GM18502 (cell line): ENCODE data around the gene ARHGAP22.

ENCODE experiments used
- ATAC-seq: cut with Tn5 transposase; IDR thresholded peaks from one replicate; pipeline ENCODE4 v1.9.1; 2021; ENCODE audit warnings: mild to moderate bottlenecking; ENCODE audit not compliant: unreplicated experiment, poor library complexity

The ARHGAP22 gene

DNA sequence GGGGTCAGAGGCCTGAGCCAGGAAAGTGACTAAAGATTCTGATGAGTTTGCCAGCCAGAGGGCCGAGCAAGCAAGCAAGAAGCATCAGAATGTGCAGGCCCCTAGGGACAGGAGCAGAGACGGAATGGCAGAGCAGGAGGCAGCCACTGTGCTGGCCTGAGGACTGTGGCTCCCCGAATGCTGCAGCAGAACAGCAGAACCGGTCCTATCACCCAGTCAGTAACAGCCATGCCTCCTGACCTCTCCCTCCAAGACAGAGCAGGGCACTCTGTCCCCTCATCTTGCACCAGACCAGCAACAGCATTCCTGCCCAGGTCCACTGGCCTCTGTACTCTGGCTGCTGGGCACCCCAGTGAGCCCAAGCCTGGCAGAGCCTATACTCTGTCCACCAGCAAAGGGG lies 85.9 kb downstream of the ARHGAP22 start:
- no peak for ATAC-seq

DNA sequence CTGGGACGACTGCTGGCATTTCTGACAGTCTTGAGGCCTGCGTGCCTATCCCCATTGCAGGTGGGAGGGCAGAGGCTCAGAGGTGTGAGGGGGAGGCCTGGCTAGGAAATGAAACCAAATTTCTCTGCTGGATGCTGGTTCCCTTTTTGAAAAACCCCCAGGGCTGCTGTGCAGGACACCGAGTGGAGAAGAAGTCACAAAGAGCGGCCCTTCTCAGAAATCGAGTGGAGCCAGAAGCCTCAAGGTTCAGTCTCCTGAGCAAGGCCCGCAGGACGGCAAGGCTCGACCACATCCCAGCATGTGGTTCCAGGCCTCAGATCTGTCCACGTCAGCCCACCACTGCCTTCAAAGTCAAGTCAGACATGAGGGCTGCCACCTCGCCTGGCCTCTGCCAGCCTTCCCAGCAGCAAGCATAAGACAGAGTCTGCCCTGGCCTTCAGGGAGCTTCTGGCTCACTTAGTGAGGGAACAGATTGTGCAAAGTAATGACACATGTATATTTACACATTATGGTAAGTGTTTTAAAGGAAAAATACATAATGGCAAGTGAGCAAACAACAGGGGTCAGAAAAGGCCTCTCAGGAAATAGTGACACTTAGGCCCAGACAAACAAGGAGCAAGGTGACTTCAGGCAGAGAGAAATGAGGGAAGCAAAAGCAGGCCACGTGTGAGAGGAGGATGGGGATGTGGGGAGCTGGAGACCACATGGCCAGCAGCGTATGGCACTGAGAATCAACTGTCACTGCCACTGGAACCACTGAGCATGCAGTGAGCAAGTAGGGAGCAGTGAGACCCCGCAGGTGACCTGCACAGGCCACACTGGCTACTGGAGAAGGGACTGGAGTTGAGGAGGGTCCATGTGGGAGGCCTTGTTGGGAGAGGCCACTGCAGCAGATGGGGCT lies 86.7 kb downstream of the ARHGAP22 start:
- no peak for ATAC-seq

DNA sequence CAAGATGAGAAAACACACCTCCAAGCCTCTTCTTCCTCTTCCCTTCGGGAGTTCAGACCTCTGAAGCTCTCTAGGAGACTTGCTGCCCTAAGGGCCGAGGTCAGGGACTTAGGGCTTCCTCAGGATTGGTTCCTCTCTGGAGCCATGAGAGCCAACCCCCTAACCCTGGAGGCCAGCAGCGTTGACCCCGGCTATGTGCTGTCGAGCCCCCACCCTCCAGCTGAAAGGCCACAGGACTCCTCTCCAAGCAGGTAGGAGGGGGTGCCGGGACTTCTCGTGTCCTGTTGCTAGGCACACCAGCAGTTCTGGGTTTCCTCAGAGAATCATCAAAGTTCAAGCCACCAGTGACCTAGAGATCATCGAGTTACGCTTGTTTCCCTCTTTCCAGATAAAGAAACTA lies 87.4 kb downstream of the ARHGAP22 start:
- ATAC-seq, result no peak

DNA sequence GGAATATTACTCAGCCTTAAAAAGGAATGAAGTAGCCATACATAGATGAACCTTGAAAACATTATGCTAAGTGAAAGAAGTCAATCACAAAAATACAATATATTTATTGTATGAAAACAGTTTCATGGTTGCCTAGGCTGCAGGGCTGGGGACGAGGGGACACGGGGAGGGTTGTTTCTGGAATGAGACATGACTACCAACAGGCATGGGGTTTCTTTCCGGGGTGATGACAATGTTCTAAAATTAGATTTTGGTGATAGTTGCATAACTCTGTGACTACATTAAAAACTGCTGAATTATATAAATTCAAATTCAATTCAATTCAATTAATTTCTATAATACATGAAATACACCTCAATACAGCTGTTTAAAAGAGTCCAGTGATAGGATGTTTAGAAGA lies 88.0 kb downstream of the ARHGAP22 start:
- ATAC-seq, result no peak

DNA sequence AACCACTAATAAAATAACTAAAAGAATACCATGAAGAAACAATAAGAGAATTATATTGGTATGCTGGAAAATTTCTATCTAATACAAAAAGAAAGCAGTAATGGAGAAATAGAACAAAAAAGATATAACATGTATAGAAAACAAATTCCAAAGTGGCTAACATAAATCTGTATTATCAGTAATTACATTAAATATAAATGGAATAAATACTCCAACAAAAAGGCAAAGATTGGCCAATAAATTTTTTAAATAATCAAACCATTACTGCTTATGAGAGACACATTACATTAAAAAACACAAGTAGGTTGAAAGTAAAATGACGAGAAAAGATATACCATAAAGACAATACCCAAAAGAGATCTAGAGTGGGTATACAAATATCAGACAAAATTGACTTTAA lies 90.0 kb downstream of the ARHGAP22 start:
- ATAC-seq, result no peak

DNA sequence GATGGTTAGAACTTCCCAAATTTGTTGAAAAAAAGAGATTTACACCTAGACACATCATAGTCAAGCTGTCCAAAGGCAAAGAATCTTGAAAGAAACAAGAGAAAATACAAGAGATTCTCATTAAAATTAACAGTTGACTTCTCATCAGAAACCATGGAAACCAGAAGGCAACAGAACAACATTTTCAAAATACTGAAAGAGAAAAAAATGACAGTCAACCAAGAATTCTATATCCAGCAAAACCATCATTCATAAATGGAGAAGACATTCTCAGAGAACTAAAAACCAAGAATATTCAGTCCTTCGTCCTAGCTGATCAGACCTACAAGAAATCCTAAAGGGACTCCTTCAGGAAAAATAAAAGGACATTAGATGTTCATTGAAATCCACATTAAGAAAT lies 90.6 kb downstream of the ARHGAP22 start:
- ATAC-seq, result no peak

DNA sequence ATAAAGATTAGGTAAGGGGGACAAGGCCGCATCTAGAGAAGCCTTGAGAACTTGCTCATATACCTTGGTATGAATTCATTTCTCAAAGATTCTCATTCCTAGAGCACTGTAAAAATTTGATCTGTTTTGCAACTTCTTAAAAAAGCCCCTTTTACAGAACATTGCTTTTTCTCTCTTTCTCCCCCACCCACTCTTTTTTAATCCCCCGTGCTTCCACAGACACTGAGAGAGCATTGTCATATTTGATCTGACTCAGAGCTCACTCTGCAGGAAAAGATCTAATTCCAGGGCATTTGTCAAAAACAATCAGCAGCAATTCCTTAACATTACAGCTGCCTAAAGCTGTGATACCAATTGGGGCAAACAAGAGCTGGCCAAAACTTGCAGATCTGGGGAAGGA lies 92.0 kb downstream of the ARHGAP22 start:
- ATAC-seq, result no peak

DNA sequence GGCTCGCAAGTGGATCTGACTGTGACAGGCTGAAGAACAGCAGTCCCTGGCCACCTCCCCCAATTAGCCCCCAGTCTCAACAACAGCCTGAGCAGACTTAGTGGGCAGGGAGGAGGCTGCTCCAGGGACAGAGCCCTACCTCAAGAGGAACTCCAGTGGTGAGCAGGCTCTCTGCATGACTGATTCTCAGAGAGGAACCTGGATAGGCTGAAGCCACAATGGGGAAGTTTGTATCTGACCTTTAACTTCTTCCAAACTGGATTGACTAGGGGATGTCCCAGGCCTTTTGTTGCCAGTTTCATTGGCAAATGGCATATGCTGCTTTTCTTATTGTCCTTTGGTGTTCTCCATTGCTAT lies 93.0 kb downstream of the ARHGAP22 start:
- no peak for ATAC-seq

DNA sequence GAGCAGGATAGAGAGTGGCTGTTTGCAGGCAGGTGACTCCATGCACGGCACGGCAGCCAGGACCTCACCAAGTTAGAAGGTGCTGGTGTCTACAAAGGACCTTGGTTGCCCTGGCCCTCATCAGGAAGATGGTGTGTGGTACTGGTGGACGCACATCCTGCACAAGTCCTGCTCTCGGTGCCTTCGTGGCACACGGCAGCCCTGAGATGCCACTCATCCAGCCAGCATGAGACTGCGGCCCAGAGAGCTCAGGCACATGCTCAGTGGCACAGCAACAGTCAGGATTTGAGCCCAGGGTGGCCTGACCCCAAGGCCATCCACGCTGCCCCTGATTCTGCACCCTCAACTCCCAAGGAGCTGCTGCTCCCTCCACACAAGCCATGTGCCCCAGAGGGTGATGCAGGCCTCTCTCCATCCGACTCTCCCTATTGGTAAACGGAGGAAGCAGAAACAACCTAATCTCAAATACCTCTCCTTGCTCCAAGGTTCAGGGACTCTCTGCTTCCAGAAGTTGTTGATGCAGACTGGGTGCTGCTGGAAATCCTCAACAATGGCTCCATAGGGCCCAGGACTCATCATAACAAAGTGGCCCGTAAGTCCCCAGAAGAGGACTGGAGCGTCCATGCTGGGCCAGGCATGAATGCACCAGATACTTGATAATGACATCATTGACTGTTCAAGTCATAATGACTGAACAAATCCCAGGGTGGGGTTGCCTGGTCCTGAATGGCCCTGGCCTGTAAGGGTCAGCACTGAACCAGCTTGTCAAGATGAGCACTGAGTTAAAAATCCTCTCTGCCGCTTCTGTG lies 93.6 kb downstream of the ARHGAP22 start:
- no peak for ATAC-seq

DNA sequence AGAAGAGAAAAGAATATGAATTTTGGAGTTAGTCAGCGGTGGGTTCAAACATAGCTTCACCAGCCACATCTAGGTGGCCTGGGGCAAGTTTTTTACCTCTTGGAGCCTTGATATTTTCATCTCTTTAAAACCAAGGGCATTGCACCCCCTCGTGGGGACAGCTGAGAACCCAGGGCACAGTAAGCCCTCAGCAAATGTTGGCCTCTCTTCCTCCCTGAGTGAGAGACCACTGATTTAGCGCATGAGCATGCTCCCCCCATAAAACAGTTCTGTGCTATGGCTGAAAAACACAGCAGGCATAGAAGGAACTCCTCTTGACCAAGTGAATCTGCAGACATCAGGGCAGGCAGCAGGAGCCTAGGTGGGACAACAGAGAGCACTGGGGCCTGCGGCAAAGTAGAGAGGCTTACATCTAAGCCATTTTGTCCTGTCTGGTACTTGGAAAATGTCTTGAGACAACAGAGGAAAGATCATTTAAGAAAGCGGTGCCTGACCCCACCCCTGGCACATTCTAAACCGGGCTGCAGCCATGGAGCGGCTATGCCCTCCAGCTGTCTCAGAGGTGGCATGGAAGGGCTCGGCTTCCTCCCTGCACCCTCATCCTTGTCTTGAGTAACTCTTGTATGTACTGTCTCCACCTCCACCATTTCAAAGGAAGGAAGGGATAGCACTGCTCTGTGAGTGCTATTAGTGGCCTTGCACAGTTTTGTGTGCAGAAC lies 94.7 kb downstream of the ARHGAP22 start:
- ATAC-seq, result no peak

DNA sequence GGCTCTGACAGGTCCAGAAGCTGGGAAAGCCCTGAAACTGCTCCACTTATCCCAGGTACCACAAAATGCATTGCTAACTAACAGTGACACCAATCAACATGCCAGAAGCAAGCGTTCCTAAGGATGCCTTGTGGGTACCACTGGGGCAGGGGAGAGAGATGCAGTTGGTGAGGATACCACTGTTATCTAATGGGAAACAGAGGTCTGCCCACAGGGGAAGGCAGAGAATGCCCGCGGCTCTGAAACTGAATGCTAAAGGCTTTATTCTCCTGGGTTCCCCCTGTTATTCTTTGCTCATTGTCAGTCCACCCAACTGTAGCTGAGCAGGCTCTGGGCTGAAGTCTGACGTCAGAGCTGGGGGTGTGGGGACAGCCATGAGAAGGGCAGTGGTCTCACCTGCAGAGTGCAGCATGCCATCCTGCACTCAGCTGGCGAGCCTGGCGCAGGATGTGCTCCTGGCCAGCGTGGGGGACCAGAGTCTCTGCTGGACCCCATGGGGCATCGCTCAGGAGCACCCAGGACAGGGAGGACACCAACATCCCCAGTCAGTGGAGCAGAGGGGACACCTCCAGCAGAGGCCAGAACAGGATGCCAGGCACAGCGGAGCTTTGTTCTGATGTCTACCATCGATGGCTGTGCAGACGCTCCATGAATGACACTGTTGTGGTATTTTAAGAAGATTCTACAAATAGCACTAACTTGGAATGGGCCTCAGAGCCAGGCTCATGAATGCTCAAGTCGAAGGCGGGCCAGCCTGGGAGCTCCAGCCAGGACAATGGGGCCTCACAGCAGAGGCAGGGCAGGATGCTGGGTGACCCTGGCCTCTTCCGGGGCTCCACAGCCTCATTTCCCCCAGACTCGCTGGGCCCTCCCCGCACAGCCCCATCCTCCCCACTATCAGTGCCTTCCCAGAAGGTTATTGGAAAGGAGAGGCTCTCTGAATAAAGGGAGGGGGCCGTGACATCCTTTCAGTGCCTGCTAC lies 95.8 kb downstream of the ARHGAP22 start:
- ATAC-seq, result no peak

DNA sequence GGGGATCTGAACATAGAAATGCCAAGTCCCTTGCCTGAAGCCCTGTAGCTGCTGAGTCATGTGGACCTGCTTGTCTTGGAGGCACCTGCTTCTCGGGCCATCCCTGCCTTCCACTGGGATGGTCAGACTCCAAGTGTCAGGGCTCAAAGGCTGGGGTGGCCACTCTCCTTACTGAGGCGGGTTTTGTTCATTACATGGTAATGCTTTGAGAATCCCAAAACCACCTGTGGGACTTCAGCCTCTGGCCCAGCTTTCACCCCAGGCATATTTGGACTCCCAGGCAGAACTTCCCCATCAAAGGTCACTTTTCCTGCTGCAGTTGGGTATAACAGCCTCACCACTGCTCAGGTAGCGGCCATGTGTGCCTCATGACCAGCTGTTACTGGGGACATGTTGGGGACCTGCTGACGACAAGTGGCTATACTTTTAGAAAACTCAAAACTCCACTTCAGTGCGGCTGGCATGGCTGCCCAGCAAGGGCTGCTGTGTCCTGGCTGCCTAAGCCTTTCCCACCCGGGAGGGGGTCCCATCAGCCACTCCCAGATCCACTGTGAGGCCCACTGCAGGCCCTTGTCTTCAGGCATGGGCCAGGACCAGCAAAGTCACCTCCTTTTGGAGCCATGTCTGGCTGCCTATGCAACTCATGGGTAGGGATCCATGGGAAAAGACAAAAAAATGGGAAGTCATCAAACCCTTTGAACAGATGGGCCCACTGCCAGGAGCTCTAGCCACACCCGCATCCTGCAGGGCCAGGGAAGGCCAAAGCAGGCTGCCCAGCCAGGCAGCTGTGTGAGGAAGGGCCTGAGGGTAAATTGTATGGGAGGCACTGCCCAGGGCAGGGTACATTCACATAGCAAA lies 96.7 kb downstream of the ARHGAP22 start:
- ATAC-seq, result no peak

DNA sequence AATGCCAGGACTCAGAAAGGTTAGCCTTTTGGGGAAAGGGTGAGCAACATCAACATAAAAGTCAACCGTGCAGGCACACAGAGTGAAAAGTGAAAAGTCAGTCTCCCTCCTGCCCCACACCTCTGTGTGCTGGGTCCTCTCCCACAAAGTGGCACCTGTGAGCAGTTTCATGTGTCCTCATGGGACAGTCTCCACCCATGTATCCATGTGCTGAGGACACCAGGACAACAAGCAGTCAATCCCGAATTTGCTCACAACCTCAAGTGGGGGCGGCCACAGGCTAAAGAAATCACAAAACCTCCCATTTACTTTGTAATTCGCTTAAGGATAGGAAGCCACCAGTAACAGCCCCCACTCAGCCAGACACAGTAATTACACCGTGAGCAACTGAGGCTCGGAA lies 97.4 kb downstream of the ARHGAP22 start:
- no peak for ATAC-seq

DNA sequence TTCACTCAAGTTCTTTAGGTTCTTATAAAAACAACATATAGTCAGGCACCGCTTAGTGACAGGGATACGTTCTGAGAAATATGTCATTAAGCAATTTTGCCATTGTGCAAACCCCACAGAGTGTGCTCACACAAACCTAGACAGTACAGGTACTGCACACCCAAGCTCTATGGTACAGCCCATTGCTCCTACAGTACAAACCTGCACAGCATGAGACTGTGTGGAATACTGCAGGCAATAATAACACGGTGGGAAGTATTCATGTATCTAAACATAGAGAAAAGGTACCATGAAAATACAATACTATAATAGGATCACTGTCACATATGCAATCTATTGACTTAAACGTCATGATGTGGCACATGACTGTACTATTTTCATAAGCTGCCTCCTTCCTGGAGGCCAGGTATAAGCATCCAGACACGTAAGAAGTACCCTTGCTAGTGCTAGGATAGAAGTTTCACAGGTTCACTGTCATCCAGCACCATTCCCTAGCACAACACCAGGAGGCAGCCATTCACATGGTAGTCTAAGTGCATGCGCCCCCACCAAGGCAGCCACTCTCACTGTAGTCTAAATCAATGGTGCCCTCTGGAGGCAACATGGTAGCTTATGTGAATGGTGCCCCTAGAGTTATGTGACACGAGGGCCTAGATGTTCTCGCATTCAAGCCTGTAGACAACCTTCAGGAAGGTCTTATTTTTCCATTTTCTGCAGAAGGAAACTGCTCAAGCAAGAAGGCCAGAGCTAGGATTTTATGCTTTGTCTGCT lies 98.5 kb downstream of the ARHGAP22 start:
- ATAC-seq, result no peak

DNA sequence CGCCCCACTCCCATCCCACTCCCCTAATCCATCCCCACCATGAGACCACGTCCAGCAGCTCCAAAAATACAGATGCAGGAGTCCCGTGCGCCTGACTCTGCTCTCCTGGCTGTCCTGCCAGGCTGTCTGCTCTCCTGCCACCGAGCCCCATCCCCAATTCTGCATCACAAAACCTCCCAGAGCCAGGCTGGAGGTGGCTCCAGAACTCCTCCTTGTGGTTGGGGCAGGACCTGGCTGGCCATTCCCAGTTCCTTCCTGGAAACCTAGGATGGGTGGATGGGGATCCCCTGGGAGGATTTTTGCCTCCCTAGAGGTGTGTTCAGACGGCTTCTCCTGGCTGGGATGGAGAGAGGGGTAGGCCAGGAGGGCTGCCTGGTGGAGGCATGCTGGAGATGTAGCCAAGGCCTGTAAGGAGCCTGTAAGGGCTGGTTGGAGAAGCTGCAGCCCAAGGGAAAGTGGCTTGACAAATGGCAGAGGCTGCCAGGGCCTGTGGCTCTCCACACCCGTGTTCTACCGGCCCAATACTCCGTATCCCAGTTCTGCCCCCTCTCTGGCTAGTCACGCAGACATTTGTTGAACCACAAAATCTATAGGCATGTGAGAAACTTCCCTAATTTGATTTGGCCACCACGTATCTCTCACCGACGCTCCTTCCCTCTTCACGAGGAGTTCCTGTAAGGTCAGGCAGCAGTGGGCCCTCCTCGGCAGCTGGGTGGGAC lies 99.3 kb downstream of the ARHGAP22 start:
- ATAC-seq, result no peak

DNA sequence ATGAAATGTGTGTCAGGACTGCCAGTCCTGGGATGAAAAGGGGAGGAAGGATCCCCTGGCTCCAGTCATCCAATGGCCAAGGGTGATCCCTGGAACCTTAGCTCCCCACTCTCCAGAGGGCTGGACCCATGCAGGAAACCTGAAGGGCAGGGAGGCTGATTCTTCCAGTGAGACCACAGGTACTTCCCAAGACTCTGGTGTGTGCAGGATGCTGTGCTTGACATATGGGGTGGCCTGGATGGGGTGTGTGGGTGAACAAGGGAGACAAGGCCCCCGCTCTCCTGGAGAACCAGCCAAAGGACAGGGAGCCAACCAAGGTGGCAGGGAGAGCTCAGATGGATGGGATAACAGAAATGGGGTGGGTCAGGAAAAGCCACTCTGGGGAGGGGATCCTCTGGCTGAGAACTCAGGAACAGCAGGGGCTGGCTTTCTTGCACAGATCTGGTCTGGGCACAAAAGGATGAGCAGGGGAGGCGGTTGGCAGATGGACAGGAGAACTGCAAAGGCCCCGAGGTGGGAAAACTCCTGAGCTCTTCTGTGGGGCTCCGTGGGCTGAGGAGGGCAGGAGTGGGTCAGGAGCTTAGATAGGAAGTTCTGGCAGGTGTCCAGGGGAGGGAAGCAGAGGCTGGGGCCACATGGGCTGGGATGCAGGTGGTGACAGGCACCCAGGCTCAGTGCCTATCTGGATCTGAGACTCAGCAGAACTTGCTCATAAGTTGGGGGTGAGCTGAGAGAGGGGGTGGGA lies 100.6 kb downstream of the ARHGAP22 start:
- no peak for ATAC-seq
